H1 (cell line): ENCODE data around the gene HIP1. TPM values are rescaled to one million over a fixed set of nuclear protein-coding genes. Genes with fewer than 3 reads are reported as not detected.

Source experiments
- polyA plus RNA-seq, 7 experiments: library from polyadenylated mRNA; depleted of rRNA in 3 of 7; stranded (reverse) in 5 of 7; unstranded in 2 of 7; fragments of >200 nt in 5 of 7; fragments of 200-250 nt in 2 of 7; gene quantifications; 1 replicate in 5 of 7; 2 replicates in 1 of 7; 4 replicates in 1 of 7; pipeline versions ENCODE4 v1.2.1 to v1.2.3, GENCODE V29; 2011 to 2013; ENCODE audit warnings: missing spikeins in 2 of 7, mixed read lengths in 2 of 7
- small RNA-seq: library from polyadenylated mRNA; stranded (forward); fragments of <200 nt; extraction: miRNeasy Mini kit (QIAGEN cat#:217004); gene quantifications from one replicate; pipeline ENCODE3, GENCODE V24; 2013; ENCODE audit not compliant: insufficient read depth
- total RNA-seq: library from RNA; stranded (reverse); fragmentation: NEBNext Ultra II Directional; extraction: Animal tissue kit (Norgen Biotek cat#: 25700); gene quantifications from 2 replicates; pipeline ENCODE4 v1.2.1, GENCODE V29; 2021

Gene HIP1
- total and polyA plus RNA-seq, 2 of the 8 experiments (the other 6 are each of a cell fraction or from before 2014, with no cell fraction given): 51.8 to 108 TPM

Small RNA genes within 50 kb of the gene (small RNA-seq; reads per million reads assigned to genes)
- gene AC211429.1 (not detected), gene RF00019 (not detected)

Other genes with a start within 250 kb of the HIP1 start
- not detected in 2 replicates for gene SPDYE5, start 246.6 kb downstream of the HIP1 start, total RNA-seq
- gene SPDYE5, start 246.6 kb downstream of the HIP1 start, polyA plus RNA-seq (2011; rRNA removed): not detected in 2 replicates
- gene CCL26, start 33.3 kb upstream of the HIP1 start, total RNA-seq: 14.8 and 14.9 TPM in 2 replicates
- gene CCL26, start 33.3 kb upstream of the HIP1 start, polyA plus RNA-seq (2011; rRNA removed): 5.4 and 8.7 TPM in 2 replicates
- gene CCL24, start 74.9 kb upstream of the HIP1 start, total RNA-seq: not detected in 2 replicates
- gene CCL24, start 74.9 kb upstream of the HIP1 start, polyA plus RNA-seq (2011; rRNA removed): not detected in 2 replicates
- gene RHBDD2, start 140.1 kb upstream of the HIP1 start, total RNA-seq: 28.3 and 29.5 TPM in 2 replicates
- 65.5 and 83.6 TPM in 2 replicates for gene RHBDD2, start 140.1 kb upstream of the HIP1 start, polyA plus RNA-seq (2011; rRNA removed)
- gene POR, start 176.2 kb upstream of the HIP1 start, total RNA-seq: 127 and 144 TPM in 2 replicates
- 98.7 and 213 TPM in 2 replicates for gene POR, start 176.2 kb upstream of the HIP1 start, polyA plus RNA-seq (2011; rRNA removed)